ENCODE data around the gene CUX1.

GRCh38 chr7:101996131-101996691 is 178.8 kb downstream of the CUX1 start:
- TF ChIP-seq CTCF (IDR thresholded peaks at IDR 0.05; ENCODE audit: borderline replicate concordance, extremely low read depth, low read length, poor library complexity, severe bottlenecking) (peak; percentile 37), EZH2 (IDR thresholded peaks at IDR 0.05; ENCODE audit: borderline replicate concordance, low read depth, low read length, severe bottlenecking) (no peak)
